ENCODE data around the gene PARP12. TPM values are rescaled to one million over a fixed set of nuclear protein-coding genes. Genes with fewer than 3 reads are reported as not detected.

The PARP12 gene
- total and polyA plus RNA-seq, 10 of the 15 experiments (the other 5 are each of a cell fraction or from before 2014, with no cell fraction given), result 0.98 to 51.8 (median 18.0) TPM

GRCh38 chr7:139987691-139988516 lies 74.8 kb downstream of the PARP12 start:
- in situ Hi-C loops (cut with MboI) (no loop called here), intact Hi-C loops (cut with micrococcal nuclease; ENCODE audit: unreplicated experiment) (no loop called here)
- BruUV-seq (replicated peaks), result no TSS peak
- CTCF ChIA-PET, result interaction anchor here (0.6 to 1.6 kb wide), 8 partner anchors 14 to 521 kb away, joined by 3 to 9 read pairs (median 4); no protein-coding TSS in a partner anchor
- FAIRE-seq, result no peak
- Histone ChIP-seq H3K4me1 (ENCODE audit: control insufficient read depth, insufficient read depth, low read length) (no peaks in the 10 kb centered on the region), H3K9me3 (replicated peaks; ENCODE audit: control insufficient read depth, insufficient read depth, low read length) (no peaks in the 10 kb centered on the region), H3K36me3 (ENCODE audit: control insufficient read depth in 2 of 2, insufficient read depth in 2 of 2, low read length in 1 of 2) (no peaks in the 10 kb centered on the region), H4K20me1 (ENCODE audit: control insufficient read depth, insufficient read depth) (no peaks in the 10 kb centered on the region), H3K4me2 (ENCODE audit: control insufficient read depth, insufficient read depth) (no peak overlapping the region), H3K27ac (ENCODE audit: control insufficient read depth, insufficient read depth) (no peak overlapping the region), H3K4me3 (no peak overlapping the region), H2AFZ (ENCODE audit: control insufficient read depth, low read depth, low read length) (no peak overlapping the region), H3K79me2 (ENCODE audit: control insufficient read depth, insufficient read depth, low read length) (no peaks in the 10 kb centered on the region), H3K9ac (ENCODE audit: control insufficient read depth, insufficient read depth, low read length) (no peak overlapping the region), H3K27me3 (replicated peaks in 1 of 2; ENCODE audit: control insufficient read depth in 2 of 2, insufficient read depth in 2 of 2, low read length in 1 of 2) (no peaks in the 10 kb centered on the region)
- ATAC-seq, result no peak
- SMC1A ChIA-PET (ENCODE audit: uncharacterized antibody, unreplicated experiment), result interaction anchor here (1.0 to 1.5 kb wide), 4 partner anchors 20 to 340 kb away, joined by 3 to 5 read pairs (median 4); no protein-coding TSS in a partner anchor
- no peak for DNase-seq (ENCODE audit: low read depth, low spot score)
- POLR2A ChIA-PET, result no interaction called here
- WGBS (ENCODE audit: insufficient coverage, insufficient replicate concordance, low lambda C conversion rate, missing lambda C conversion rate), result 91% methylated on average over 13 of the region's 13 CpGs
- RAD21 ChIA-PET (ENCODE audit: unreplicated experiment), result interaction anchor here (1.2 kb wide), 1 partner anchor 386 kb away, joined by 3 read pairs; no protein-coding TSS in a partner anchor
- TF ChIP-seq BHLHE40 (IDR thresholded peaks at IDR 0.05; ENCODE audit: borderline replicate concordance in 1 of 2, low read depth in 2 of 2, low read length in 1 of 2), result no peak
- no peak for TF ChIP-seq ZNF274 (IDR thresholded peaks at IDR 0.05; ENCODE audit: insufficient read depth, insufficient read length)
- TF ChIP-seq BCLAF1 (IDR thresholded peaks at IDR 0.05), result no peak
- TF ChIP-seq PRDM15 (CRISPR knock-in tag; IDR thresholded peaks at IDR 0.05), result no peak
- no peak for TF ChIP-seq ZNF207 (IDR thresholded peaks at IDR 0.05; ENCODE audit: borderline replicate concordance)
- no peak for TF ChIP-seq EED (IDR thresholded peaks at IDR 0.05; ENCODE audit: low read depth)
- TF ChIP-seq POLR2AphosphoS2 (IDR thresholded peaks at IDR 0.05; ENCODE audit: low read depth, low read length), result no peak
- TF ChIP-seq ATF3 (IDR thresholded peaks at IDR 0.05; ENCODE audit: borderline replicate concordance, extremely low read depth, low read depth, low read length), result no peak
- no peak for TF ChIP-seq NR2C1 (IDR thresholded peaks at IDR 0.05)
- TF ChIP-seq HDAC6 (IDR thresholded peaks at IDR 0.05; ENCODE audit: unreplicated experiment), result no peak
- no peak for TF ChIP-seq ZNF592 (IDR thresholded peaks at IDR 0.05)
